Endothelial cell of umbilical vein (primary cell): Measurements from ENCODE around the gene RCAN1. TPM values are rescaled to one million over a fixed set of nuclear protein-coding genes. Genes with fewer than 3 reads are reported as not detected.

Source experiments
- BruUV-seq: library from RNA; stranded (reverse); fragments of 400-500 nt; replicated peaks from 2 replicates; lab custom pipeline; 2021; lab: Mats Ljungman, UMichigan
- CTCF ChIA-PET: fragments of 300-600, 350-600 bp; sonication (Branson Sonifier 250); formaldehyde crosslinking; loops from one replicate; lab custom pipeline; 2021; ENCODE audit warnings: antibody characterized with exemption, inconsistent platforms; lab: Charles Lee
- POLR2A ChIA-PET: fragments of 300-600, 350-600 bp; sonication (Branson Sonifier 250); formaldehyde crosslinking; loops from one replicate; lab custom pipeline; 2021; ENCODE audit warnings: antibody characterized with exemption, inconsistent platforms; lab: Charles Lee
- DNase-seq: peaks from one replicate; pipeline ENCODE4 v3.0.0-alpha.2; 2011; ENCODE audit warnings: low read depth, low spot score
- FAIRE-seq: peaks from 2 replicates; lab custom pipeline; 2011; peaks lifted over from hg19 to GRCh38; lab: Jason Lieb, UNC
- H2AFZ ChIP-seq: 2 replicates; pipeline ENCODE4 v1.6.0; 2012; ENCODE audit warnings: low read depth, low read length, control low read depth, inconsistent platforms
- H3K27ac ChIP-seq: 2 replicates; pipeline ENCODE4 v1.5.1; 2011; ENCODE audit warnings: low read depth, mild to moderate bottlenecking, control low read depth, low read length, moderate library complexity; ENCODE audit not compliant: insufficient read depth
- H3K27me3 ChIP-seq, 2 experiments: 2 replicates each; pipeline versions ENCODE4 v1.6.0 to v1.6.1; 2011; ENCODE audit warnings: low read length in 2 of 2, mixed read lengths in 1 of 2; ENCODE audit not compliant: control insufficient read depth in 2 of 2, insufficient read depth in 2 of 2
- H3K36me3 ChIP-seq, 2 experiments: 2 replicates in 1 of 2; 3 replicates in 1 of 2; pipeline ENCODE4 v1.5.1; 2011; ENCODE audit warnings: low read length in 2 of 2, mild to moderate bottlenecking in 1 of 2, moderate library complexity in 1 of 2; ENCODE audit not compliant: control insufficient read depth in 2 of 2, insufficient read depth in 2 of 2; ENCODE audit errors: extremely low read depth in 1 of 2
- H3K4me1 ChIP-seq: 3 replicates; pipeline ENCODE4 v1.5.1; 2011; ENCODE audit warnings: mild to moderate bottlenecking, low read length; ENCODE audit not compliant: control insufficient read depth, insufficient read depth; ENCODE audit errors: extremely low read depth
- H3K4me2 ChIP-seq: 2 replicates; pipeline ENCODE4 v1.6.1; 2011; ENCODE audit warnings: low read length, control low read depth, mixed read lengths; ENCODE audit not compliant: insufficient read depth
- H3K4me3 ChIP-seq, 3 experiments: fragments of 200-600 bp in 1 of 3; sonication (generic), shearing (Covaris generic) in 1 of 3; replicated peaks in 1 of 3; 2 replicates each; pipeline ENCODE4 v1.5.1; 2011 to 2016; ENCODE audit warnings: control low read depth in 3 of 3, low read length in 3 of 3, mild to moderate bottlenecking in 2 of 3, inconsistent platforms in 1 of 3, low read depth in 1 of 3, moderate library complexity in 1 of 3; ENCODE audit not compliant: insufficient read depth in 1 of 3
- H3K79me2 ChIP-seq: 2 replicates; pipeline ENCODE4 v1.6.0; 2012; ENCODE audit warnings: low read length, inconsistent platforms; ENCODE audit not compliant: control insufficient read depth, insufficient read depth
- H3K9ac ChIP-seq: replicated peaks from 2 replicates; pipeline ENCODE3; 2011; ENCODE audit warnings: low read length, control low read depth; ENCODE audit not compliant: insufficient read depth; ENCODE audit errors: extremely low read depth
- H3K9me1 ChIP-seq: replicated peaks from 3 replicates; pipeline ENCODE4 v1.6.0; 2011; ENCODE audit warnings: mild to moderate bottlenecking, low read length; ENCODE audit not compliant: control insufficient read depth, insufficient read depth; ENCODE audit errors: extremely low read depth
- H3K9me3 ChIP-seq: replicated peaks from 2 replicates; pipeline ENCODE4 v1.5.1; 2012; ENCODE audit warnings: low read length, inconsistent platforms; ENCODE audit not compliant: control insufficient read depth, insufficient read depth
- H4K20me1 ChIP-seq: replicated peaks from 2 replicates; pipeline ENCODE3; 2011; ENCODE audit warnings: mild to moderate bottlenecking, low read length; ENCODE audit not compliant: control insufficient read depth, insufficient read depth; ENCODE audit errors: extremely low read depth
- EZH2 ChIP-seq: IDR thresholded peaks from 2 replicates; pipeline ENCODE4 v1.6.1; 2012; ENCODE audit warnings: borderline replicate concordance, low read depth, mild to moderate bottlenecking, moderate library complexity, low read length, inconsistent platforms; ENCODE audit not compliant: severe bottlenecking
- JUN ChIP-seq: IDR thresholded peaks from 2 replicates; pipeline ENCODE4 v1.6.1; 2011; ENCODE audit warnings: borderline replicate concordance, low read depth; ENCODE audit not compliant: insufficient read length, insufficient read depth
- MYC ChIP-seq: IDR thresholded peaks from one replicate; pipeline ENCODE4 v1.6.1; 2011; ENCODE audit warnings: mild to moderate bottlenecking, low read depth, low read length
- POLR2AphosphoS5 ChIP-seq: IDR thresholded peaks from 2 replicates; pipeline ENCODE4 v1.6.1; 2012; ENCODE audit warnings: low read depth, mild to moderate bottlenecking, control low read depth, low read length, moderate library complexity; ENCODE audit not compliant: insufficient read depth
- dilution Hi-C: fragments of 300-500 bp; cut with MboI; formaldehyde crosslinking; loops from one replicate; pipeline ENCODE4 v1.15.0; 2019; ENCODE audit warnings: low sequenced_read_pairs; ENCODE audit not compliant: extremely low pct_ligation_motif_present
- intact Hi-C: fragments of 100-400 bp; cut with micrococcal nuclease; formaldehyde crosslinking; loops from one replicate; pipeline ENCODE4 v1.10.0; 2022
- polyA plus RNA-seq, 4 experiments: library from polyadenylated mRNA; depleted of rRNA in 3 of 4; stranded (reverse) in 3 of 4; unstranded in 1 of 4; fragments of >200 nt; gene quantifications; 2 replicates each; pipeline versions ENCODE4 v1.2.1 to v1.2.3, GENCODE V29; 2011 to 2012; ENCODE audit warnings: missing spikeins in 1 of 4
- total RNA-seq: library from RNA; stranded (reverse); gene quantifications from 2 replicates; pipeline ENCODE4 v1.2.3, GENCODE V29; 2021
- TF ChIP-seq, protein P1 (sequence below): IDR thresholded peaks from 2 replicates; pipeline ENCODE4 v1.6.1; 2011; ENCODE audit not compliant: insufficient read depth, insufficient read length
- TF ChIP-seq, protein P2 (sequence below), 2 donors: IDR thresholded peaks; 1 replicate in 1 of 2; 2 replicates in 1 of 2; pipeline ENCODE4 v1.5.1; 2011; ENCODE audit warnings: low read length in 2 of 2, mild to moderate bottlenecking in 2 of 2, moderate library complexity in 2 of 2, control low read depth in 1 of 2, inconsistent platforms in 1 of 2, low read depth in 1 of 2; ENCODE audit not compliant: insufficient read depth in 1 of 2; ENCODE audit errors: extremely low read depth in 1 of 2

Gene RCAN1
- total and polyA plus RNA-seq, 2 donors (not counting 3 experiments of a cell fraction or from before 2014, with no cell fraction given) = 9.7 to 16.5 TPM

- no peak overlapping the region for H3K9ac ChIP-seq
- no peak overlapping the region for H2AFZ ChIP-seq
- no peaks in the 10 kb centered on the region for H3K9me1 ChIP-seq
- dilution Hi-C loops (no loop called here), intact Hi-C loops (loop anchor here (5.0 kb wide), 1 partner anchor 267 kb away; no protein-coding TSS in a partner anchor)
- peaks cover 19 to 20% of the 10 kb centered on the region in 2 experiments for H3K27me3 ChIP-seq
- no peak overlapping the region for H3K4me3 ChIP-seq
- FAIRE-seq (no peak), DNase-seq (no peak)
- no peaks in the 10 kb centered on the region for H3K36me3 ChIP-seq
- POLR2A ChIA-PET = no interaction called here
- no peaks in the 10 kb centered on the region for H4K20me1 ChIP-seq
- no peaks in the 10 kb centered on the region for H3K9me3 ChIP-seq
- BruUV-seq = no TSS peak
- TF ChIP-seq, protein P1, sequence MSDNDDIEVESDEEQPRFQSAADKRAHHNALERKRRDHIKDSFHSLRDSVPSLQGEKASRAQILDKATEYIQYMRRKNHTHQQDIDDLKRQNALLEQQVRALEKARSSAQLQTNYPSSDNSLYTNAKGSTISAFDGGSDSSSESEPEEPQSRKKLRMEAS = no peak
- TF ChIP-seq, protein P2, sequence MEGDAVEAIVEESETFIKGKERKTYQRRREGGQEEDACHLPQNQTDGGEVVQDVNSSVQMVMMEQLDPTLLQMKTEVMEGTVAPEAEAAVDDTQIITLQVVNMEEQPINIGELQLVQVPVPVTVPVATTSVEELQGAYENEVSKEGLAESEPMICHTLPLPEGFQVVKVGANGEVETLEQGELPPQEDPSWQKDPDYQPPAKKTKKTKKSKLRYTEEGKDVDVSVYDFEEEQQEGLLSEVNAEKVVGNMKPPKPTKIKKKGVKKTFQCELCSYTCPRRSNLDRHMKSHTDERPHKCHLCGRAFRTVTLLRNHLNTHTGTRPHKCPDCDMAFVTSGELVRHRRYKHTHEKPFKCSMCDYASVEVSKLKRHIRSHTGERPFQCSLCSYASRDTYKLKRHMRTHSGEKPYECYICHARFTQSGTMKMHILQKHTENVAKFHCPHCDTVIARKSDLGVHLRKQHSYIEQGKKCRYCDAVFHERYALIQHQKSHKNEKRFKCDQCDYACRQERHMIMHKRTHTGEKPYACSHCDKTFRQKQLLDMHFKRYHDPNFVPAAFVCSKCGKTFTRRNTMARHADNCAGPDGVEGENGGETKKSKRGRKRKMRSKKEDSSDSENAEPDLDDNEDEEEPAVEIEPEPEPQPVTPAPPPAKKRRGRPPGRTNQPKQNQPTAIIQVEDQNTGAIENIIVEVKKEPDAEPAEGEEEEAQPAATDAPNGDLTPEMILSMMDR (IDR thresholded peaks at IDR 0.05; ENCODE audit: extremely low read depth in 1 of 2, insufficient read depth in 1 of 2, low read depth in 1 of 2, low read length in 2 of 2) = no peak
- no peak for TF ChIP-seq POLR2AphosphoS5
- no peak for TF ChIP-seq MYC
- no peak for TF ChIP-seq JUN
- no peak for TF ChIP-seq EZH2
- peaks cover 4% of the 10 kb centered on the region for H3K4me1 ChIP-seq
- H3K27ac ChIP-seq = no peak overlapping the region
- H3K4me2 ChIP-seq = no peak overlapping the region
- H3K79me2 ChIP-seq = no peaks in the 10 kb centered on the region
- CTCF ChIA-PET = interaction anchor here (1.2 kb wide), 1 partner anchor 11 kb away, joined by 4 read pairs; no protein-coding TSS in a partner anchor
Measured at GRCh38 chr21:34619841-34620665, 5.1 kb upstream of the RCAN1 start.
